Frontal cortex (tissue), 4 donors: ENCODE measurements around the gene ZCCHC8. TPM values are rescaled to one million over a fixed set of nuclear protein-coding genes. Genes with fewer than 3 reads are reported as not detected.
A peak's percentile ranks its signal among the peaks of the same experiment; 100 is the strongest.

Source experiments
- DNase-seq, 2 donors: peaks; one replicate each; pipeline ENCODE4 v3.0.0; 2012; ENCODE audit warnings: low spot score in 2 of 2
- FAIRE-seq: peaks from 2 replicates; lab custom pipeline; 2012; peaks lifted over from hg19 to GRCh38; lab: Jason Lieb, UNC
- total RNA-seq: library from RNA; depleted of rRNA; stranded (reverse); fragments of >200 nt; gene quantifications from one replicate; pipeline ENCODE4 v1.2.3, GENCODE V29; 2014
- donor health status: control.
- donor health status: control.
- donor health status: control.

Gene ZCCHC8
- 31.8 TPM for total RNA-seq

DNA sequence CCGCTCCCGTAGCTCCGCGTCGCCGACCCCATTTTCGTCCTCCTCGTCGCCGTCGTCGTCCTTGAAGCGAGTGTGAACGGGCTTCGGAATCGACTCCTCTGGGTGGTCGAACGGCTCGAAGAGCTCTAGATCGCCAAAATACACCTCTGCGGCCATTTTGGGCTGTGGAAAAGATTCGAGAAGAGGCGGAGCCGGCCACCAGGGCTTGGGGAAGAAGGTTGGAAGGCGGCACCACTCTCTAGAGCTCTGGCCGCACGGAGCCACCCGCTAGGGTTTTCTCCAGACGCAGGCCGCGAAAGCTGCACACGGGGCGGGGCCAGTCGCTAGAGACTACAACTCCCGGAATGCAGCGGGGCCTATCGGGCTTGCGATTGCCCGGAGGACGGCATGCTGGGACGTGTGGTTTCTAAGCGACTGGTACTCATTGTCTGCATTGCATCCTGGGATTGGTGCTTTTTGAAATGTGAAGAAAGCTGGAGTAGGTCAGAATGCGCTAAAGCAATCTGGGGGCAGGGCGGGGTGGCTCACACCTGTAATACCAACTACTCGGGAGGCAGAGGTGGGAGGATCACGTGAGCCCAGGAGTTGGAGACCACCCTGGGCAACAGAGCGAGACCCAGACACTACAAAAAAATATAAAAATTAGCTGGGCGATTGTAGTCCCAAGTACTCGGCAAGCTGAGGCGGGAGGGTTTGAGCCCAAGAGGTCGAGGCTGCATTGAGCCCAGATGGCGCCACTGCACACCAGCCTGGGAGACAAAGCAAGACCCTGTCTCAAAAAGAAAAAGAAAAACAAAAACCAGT, at the start of gene ZCCHC8:
ZCCHC8 (minus strand) TSS at position 248 of the 804 bp plus-strand sequence; CDS start at position 156, 92 bp downstream.
- no peak for FAIRE-seq
- DNase-seq, result peak; percentile 89 to 93

DNA sequence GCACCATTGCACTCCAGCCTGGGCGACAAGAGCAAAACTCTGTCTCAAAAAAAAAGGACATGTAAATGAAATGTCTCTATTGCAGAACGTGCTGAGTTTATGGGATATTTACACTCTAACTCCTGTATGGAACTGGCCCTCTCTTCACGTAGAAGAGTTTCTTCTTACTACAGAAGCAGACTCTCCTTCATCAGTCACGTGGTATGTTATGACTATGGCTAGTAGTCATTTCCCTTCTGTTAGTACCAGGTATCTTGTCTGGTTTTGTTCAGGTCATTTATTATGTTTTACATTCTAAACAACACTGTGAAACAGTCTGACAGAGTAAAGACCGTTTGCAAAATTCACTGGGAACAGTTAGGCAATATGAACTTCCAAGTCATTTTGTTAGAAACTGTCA, 46.6 kb upstream of the ZCCHC8 start:
- DNase-seq (no peak), FAIRE-seq (no peak)

DNA sequence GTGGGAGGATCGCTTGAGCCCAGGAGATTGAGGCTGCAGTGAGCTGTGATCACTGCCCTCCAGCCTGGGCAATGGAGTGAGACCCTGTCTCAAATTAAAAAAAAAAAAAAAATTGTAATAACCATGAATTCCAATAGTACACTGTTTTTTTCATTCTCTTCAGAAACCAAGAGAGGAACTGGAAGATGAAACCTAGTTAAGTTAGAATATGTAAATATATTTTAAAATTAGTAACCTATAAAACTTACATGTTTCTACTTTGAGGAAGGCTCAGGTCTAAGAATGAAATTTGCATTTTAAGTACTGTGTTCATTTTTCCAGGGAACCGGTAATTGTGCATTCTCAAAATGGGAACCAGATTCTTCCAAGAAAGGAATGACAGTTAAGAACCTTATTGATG, 45.1 kb upstream of the ZCCHC8 start:
- FAIRE-seq, result no peak

DNA sequence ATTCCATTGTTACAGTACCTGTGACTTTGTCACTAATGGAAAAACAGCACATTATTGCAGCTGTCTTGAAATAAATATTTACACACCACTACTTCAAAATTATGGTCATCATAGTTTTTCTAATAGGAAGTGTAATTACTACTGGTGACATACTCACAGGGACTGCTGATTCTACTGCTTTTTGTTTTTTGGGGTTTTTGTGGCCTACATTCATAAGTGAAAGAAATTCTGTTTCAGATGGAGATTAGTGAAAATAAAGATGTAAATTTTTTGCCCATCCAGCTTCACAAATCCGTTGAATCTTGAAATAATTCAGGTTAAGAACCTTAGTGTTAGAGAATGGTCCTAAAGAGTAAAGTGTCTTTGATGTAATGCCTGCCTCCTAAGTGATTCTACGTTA, 43.8 kb upstream of the ZCCHC8 start:
- FAIRE-seq, result no peak

More for the DNA sequence above, 45.1 kb upstream of the ZCCHC8 start:
- no peak for DNase-seq

DNA sequence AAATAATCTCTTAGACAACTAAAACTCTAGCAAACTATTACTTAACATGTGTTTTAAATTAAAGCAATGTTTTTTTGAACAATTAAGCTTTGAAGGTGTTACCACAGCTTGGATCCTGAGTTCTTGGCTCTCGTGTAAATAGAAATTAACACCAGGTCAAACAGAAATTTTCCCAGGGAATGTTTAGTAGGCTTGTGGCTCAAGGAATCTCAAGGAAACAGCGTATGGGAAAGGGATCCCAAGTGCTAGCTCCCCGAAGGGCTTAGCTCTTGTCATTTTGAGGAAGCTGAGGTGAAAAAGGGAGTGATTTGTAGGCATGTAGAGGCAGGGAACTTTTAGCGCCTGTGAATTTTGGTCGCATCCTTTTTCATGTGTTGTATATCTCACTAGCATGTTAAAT, 37.8 kb upstream of the ZCCHC8 start:
- FAIRE-seq, result no peak
- DNase-seq, result no peak

More for the DNA sequence above, 43.8 kb upstream of the ZCCHC8 start:
- DNase-seq, result no peak

DNA sequence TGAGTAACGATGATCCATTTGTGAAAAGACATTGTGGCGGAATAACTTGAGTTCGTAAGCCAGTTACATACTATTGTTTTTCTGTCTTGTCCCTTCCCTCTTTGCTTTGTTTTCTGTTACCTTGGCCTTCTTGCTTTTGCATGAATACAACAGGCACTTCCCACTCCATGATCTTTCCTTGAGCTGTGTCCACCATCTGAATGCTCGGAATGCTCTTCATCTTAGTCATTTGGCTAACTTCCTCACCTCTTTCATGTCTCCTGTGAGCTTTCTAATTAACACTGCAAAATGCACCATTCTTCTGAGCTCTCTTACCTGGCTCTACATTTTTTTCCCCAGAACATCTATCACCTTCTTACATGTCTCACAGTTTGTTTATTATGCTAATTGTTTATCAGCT, 36.3 kb upstream of the ZCCHC8 start:
- DNase-seq (no peak), FAIRE-seq (no peak)

DNA sequence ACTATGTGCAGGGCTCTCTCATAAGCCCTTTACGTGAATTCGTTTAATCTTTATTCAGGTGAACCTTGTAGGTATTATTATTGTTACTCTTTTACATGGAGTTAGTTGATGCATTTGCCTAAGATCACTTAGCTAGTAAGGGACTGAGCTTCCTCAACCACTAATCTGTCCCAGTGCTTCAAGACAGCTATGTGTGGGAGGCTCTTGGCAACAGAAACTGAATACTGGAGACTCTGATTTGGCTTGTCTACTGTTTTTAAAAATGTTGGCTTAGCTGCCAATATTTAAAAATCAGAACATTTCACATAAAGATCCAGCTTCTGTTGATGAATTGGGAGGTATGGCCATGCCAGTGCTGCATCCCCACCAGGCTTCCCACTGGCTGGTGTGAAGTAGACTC, 33.1 kb upstream of the ZCCHC8 start:
- no peak for DNase-seq
- no peak for FAIRE-seq

DNA sequence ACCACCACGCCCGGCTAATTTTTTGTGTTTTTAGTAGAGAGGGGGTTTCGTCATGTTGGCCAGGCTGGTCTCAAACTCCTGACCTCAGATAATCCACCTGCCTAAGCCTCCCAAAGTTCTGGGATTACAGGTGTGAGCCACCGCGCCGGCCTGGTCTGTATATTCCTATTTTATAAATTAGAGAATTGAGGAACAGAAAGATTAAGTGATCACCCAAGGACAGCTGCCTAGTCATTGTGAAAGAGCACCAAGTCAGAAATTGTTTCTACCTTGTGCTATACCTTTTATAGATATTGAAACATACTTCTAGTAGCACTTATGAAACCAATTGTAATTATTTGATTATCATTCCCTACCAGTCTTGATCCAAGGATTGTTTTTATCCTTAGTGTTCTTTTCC, 28.3 kb upstream of the ZCCHC8 start:
- FAIRE-seq, result no peak
- DNase-seq, result no peak

DNA sequence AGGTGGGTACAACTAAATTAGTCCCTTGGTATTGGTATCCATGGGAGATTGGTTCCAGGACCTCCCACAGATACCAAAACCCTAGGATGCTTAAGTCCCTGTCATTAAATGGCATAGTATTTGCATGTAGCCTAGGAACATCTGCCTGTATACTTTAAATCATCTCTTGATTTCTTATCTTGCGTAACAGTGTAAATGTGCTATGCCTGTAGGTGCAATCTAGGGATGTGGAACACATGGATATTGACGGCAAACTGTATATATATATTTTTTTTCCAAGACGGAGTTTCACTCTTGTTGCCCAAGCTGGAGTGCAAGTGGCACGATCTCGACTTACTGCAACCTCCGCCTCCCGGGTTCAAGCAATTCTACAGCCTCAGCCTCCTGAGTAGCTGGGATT, 27.9 kb upstream of the ZCCHC8 start:
- DNase-seq, result no peak
- no peak for FAIRE-seq

DNA sequence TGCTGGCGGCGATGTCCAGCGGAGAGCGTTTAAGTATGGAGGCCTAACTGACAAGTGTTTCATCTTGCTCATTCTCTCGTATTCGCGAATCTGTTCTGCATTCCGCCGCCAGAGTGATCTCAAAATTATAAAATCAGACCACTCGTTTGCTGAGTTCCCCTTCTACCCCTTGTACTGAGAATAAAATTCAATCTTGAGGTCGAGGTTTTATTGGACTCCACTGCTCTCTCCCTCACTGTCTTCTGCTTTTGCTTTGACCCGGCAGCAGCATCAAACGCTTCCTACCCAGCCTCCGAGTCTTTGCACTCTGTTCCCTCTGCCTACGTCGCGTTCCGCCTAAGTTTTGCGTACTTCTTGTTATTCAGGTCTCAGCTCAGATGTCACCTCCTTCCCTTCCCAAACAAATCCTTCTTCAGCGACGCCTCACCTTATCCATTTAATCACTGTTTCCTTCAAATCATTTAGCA, 26.8 kb upstream of the ZCCHC8 start:
- DNase-seq (peak in 1 of 2 donors; percentile 7), FAIRE-seq (no peak)

DNA sequence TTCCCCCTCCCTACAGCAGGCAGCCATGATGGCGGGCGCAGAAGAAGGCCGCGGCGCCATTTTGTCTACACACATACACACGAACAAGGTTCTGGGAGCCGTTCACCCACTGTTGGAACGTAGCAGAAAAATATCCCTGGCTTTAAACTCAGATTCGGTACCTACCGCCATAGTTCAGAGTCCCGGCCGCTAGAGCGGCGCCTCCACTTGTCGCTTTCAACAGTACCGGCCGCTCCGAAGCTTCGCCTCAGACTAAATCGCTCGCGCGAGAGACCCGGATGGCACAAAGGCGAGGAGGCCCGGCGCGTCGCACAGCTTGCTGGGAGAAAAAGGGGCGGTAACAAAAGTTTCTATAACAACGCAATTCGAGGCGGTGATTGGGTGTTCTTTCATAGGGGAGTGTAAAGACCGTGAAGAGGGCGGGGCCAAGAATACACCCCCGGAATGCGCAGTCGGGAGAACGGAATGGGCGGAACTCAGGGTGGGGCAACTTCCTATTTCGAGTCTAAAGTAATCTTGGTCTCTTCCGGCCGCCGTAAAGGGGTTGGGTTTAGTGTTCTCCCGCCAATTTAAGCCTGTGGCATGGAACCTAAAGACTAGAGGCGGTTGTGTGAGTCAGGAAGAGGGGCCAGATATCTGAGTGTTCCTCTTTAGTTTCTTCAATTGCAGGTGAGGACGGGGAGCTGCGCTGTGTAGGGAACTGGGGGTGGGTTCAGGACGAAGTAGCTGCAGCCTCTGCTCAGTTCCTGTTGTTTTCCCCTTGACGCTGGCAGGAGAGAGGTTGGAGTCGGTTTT, 26.1 kb upstream of the ZCCHC8 start, which contains the start of the genes KNTC1 and RSRC2:
KNTC1 (plus strand) TSS at position 567 of the 795 bp plus-strand sequence. CDS start 2,815 bp downstream, outside the sequence.
RSRC2 (minus strand) TSS at position 254 of the 795 bp plus-strand sequence; CDS start at position 171, 83 bp downstream.
- DNase-seq (peak; percentile 82 to 92), FAIRE-seq (peak; percentile 93)

DNA sequence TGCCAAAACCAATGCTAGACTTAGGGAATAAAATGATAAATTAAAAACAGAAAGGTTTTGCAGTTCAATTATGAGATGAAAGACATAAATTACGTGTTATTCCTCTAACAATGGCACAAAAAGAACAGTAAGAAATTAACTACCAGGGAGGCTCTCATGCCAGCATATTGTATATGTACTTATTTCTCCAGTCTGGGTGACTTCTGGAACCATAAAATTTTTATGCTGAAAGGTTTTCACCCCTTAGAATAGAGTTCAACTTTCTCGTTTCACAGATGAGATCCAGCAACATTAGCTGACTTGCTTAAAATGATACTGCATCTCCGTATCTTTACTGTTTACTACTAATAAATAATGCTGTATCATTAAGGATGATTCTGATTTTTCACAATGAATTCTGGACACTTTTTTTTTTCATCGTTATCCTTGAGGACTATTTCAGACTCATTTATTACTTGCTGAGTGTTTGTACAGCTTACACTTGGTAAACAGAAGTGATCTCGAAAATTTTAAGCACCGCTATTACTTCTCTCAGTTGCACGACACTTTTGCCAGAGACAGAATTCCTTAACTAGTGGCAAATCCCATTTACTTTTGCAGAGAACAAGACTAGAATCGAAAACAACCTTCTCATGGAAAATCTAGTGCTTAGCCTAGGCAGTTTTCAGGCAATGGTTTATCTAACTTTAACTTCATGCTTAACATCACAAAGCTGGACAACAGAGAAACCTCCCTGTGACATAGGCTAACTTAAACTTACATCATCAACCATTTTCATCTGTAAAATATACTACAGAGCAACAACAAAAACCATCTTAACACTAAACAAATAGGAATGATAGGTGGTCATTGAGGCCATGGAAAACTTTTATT, 23.4 kb upstream of the ZCCHC8 start:
- no peak for FAIRE-seq
- DNase-seq, result no peak

DNA sequence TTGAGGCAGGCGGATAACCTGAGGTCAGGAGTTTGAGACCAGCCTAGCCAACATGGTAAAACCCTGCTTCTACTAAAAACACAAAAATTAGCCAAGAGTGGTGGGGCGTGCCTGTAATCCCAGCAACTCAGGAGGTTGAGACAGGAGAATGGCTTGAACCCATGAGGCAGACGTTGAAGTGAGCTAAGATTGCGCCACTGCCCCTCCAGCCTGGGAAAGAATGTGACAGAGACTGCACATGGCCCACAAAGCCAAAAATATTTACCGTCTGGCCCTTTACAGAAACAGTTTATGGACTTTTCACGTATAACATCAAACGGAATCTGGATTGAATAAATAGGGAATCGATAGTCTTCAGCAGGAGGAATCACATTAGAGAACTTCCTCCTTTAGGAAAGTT, 22.5 kb upstream of the ZCCHC8 start:
- FAIRE-seq (no peak), DNase-seq (no peak)

DNA sequence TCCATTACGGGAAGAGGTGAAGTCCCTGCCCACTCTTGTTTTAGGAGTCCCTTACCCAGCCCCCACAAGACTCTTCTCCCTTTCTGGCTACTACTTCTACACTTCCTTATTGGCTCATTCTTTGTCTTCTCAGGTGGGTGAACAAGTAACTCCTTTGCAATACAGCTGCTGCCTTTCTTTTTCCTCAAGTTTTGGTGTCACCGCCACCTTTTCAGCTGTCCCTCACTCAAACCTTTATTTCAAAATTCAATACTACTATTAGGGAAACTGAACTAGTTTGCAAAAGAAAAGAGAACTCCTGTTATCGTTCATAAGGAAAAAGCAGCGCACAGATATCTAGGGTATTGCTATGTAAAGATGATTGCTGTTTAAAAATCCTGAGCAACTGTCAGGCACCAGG, 19.9 kb upstream of the ZCCHC8 start:
- FAIRE-seq (no peak), DNase-seq (no peak)

DNA sequence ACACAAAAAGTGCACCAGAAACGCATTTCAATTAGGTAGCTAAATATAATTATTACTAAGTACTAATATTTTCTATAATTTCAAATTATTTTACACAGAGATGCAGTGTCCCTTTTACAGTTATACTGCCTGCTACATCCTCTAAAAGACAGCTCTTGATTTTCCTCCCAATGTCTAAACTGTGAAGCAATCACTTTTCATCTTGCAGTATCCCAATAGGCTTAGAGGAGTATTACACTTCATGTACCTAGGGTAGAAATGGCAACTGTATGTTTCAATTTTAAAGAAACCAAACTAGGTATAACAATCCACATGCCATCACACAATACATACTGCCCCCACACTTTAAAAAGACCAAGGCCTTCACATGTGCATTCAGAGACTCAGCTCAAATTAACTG, 18.7 kb upstream of the ZCCHC8 start:
- FAIRE-seq (no peak), DNase-seq (no peak)

DNA sequence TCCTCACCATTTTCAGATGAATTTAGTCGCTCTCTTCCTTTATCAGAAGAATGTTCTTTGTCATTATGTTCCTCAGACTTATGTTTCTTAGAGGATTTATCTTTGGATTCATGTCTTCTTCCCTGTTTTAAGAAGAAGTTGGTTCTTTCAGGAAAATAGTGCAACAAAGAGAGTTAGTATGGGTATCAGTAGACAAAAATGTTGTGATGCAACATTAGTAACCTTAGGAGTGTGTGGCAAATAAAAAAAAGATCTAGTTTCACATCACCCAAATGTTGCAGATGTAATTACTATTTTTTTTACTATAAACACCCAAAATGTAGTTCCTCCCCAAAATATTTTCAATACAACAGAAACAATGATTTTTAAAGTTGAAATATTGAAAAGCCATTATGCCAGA, 18.2 kb upstream of the ZCCHC8 start:
- FAIRE-seq (no peak), DNase-seq (no peak)

DNA sequence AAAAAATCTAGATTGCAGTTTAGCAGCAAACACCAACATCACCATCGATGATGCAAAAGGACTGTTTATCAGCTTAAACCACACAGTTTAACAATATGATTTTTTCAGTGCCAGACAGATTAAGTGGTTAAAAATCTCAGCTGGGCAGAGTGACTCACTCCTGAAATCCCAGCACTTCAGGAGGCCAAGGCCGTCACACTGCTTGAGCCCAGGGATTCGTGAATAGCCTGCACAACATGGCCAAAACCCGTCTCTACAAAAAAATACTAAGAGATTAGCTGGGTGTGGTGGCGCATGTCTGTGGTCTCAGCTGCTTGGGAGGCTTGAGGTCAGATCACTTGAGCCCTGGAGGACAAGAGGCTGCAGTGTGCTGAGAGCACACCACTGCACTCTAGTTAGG, 17.1 kb upstream of the ZCCHC8 start:
- no peak for DNase-seq
- FAIRE-seq, result no peak

DNA sequence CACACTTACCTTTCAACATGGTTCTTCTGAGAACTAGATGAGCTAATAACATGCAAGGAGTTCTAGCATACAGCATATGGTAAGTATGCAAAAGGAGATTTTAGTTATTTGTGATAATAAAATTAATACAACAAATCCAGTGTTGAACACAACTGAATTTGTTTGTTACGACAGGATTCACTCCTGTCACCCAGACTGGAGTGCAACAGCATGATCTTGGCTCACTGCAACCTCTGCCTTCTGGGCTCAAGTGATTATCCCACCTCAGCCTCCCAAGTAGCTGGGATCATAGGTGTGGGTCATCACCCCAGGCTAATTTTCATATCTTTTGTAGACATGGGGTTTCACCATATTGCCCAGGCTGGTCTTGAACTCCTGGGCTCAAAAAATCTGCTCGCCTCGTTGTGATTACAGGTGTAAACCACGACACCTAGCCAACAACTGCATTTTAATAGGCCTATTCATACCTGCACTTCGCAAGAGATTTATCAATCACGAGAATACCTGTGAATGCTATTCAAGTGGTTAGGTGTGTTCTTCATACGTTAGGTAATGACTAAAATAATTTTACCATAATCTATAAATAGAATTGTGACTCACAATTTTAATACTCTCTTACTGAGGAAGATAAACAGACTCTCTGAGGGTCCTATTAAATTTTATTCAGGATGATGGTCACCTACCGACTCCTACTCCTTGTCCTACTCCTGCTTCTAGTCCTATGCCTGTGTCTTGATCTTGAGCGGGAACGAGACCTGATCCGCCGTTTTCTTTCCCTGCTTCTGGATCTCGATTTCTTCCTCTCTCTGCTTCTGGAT, 16.0 kb upstream of the ZCCHC8 start:
- no peak for DNase-seq
- FAIRE-seq, result no peak

DNA sequence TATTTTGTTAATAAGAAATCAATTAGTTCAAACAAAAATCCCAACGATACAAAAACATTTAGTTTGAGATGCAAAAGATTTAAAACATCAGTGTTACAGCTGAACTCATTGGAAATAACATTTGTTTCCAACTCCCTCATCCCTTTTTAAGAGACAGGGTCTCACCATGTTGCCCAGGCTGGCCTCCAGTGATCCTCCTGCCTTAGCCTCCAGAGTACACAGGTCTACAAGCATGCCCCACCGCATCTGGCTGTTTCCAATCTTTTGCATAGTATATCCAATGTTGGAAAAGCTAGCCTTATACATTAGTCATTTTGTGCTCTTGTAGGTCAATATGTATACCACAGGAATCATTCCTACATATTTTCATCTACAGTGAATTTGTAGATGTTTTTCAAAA, 14.5 kb upstream of the ZCCHC8 start:
- DNase-seq, result no peak
- FAIRE-seq, result no peak
